ENCODE results near the gene CALN1.

- TF ChIP-seq SUZ12 (IDR thresholded peaks at IDR 0.05; ENCODE audit: extremely low read depth, insufficient read depth, insufficient read length) (no peak), YY1 (IDR thresholded peaks at IDR 0.05; ENCODE audit: insufficient read depth, insufficient read length) (no peak), ZNF274 (IDR thresholded peaks at IDR 0.05; ENCODE audit: low read depth, low read length) (no peak)
Observed at GRCh38 chr7:72025381-72025960, 386.7 kb downstream of the CALN1 start.
